NCI-H2107 treated with DMSO at 0.1 percent for 48 hours (cell line): ENCODE measurements around the gene PEF1.
A peak's percentile ranks its signal among the peaks of the same experiment; 100 is the strongest.

Source experiments
- DNase-seq: peaks from one replicate; lab custom pipeline; 2025; ENCODE audit not compliant: unreplicated experiment; lab: John Stamatoyannopoulos, UW

The PEF1 gene

GRCh38 chr1:31632649-31633048 is 12.0 kb downstream of the PEF1 start:
- no peak for DNase-seq

- no peak for DNase-seq
Observed at GRCh38 chr1:31628931-31629556, 15.6 kb downstream of the PEF1 start.

GRCh38 chr1:31627930-31628559 is 16.6 kb downstream of the PEF1 start:
- no peak for DNase-seq

- no peak for DNase-seq
Observed at GRCh38 chr1:31627301-31627929, 17.3 kb downstream of the PEF1 start.

GRCh38 chr1:31626223-31627207 is 18.2 kb downstream of the PEF1 start:
- DNase-seq: no peak

- no peak for DNase-seq
Observed at GRCh38 chr1:31625561-31626222, 19.0 kb downstream of the PEF1 start.

GRCh38 chr1:31624731-31625514 is 19.8 kb downstream of the PEF1 start:
- DNase-seq: no peak

GRCh38 chr1:31624309-31624708 is 20.4 kb downstream of the PEF1 start:
- no peak for DNase-seq

GRCh38 chr1:31623365-31623764 is 21.3 kb downstream of the PEF1 start:
- no peak for DNase-seq

GRCh38 chr1:31621847-31622730 is 22.6 kb downstream of the PEF1 start:
- DNase-seq: no peak

GRCh38 chr1:31621498-31621820 is 23.2 kb downstream of the PEF1 start:
- no peak for DNase-seq

- no peak for DNase-seq
Observed at GRCh38 chr1:31620631-31621497, 23.8 kb downstream of the PEF1 start.

GRCh38 chr1:31618916-31619846 is 25.5 kb downstream of the PEF1 start:
- DNase-seq: no peak

- DNase-seq: peak; percentile 16
Observed at GRCh38 chr1:31617916-31618746, 26.5 kb downstream of the PEF1 start.

GRCh38 chr1:31617218-31617915 is 27.3 kb downstream of the PEF1 start, which contains the start of gene HCRTR1:
Gene HCRTR1, plus strand, starts transcription at chr1:31617689. Its CDS starts 1,504 bp downstream, at chr1:31619193.
- DNase-seq: no peak

GRCh38 chr1:31615939-31616338 is 28.7 kb downstream of the PEF1 start:
- no peak for DNase-seq
